Measurements from ENCODE around the gene RPH3AL.

Gene RPH3AL

DNA sequence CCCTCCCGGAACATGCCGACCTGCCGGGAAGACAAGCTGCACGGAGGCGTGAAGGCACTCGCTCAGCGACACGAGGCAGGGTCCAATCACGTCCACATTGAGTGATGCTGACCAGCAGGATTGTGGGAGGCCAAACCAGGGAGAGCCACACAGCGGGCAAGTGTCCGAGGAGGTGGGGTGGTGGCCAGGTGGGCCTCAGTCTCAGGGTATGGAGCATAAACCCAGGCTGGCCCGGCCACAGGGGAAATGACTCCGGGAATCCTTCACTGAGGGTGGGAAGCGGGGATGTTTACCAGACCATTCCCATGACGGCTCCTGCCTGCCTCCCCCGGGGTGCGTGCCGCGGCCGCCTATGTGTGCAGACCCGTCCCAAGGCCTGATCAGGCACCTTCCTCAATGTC is 62.5 kb downstream of the RPH3AL start:
- TF ChIP-seq MYC (IDR thresholded peaks at IDR 0.05; ENCODE audit: low read depth, low read length) (no peak), MAX (IDR thresholded peaks at IDR 0.05; ENCODE audit: low read depth, low read length) (no peak), POLR2A (IDR thresholded peaks at IDR 0.05; ENCODE audit: extremely low read depth, insufficient read length) (no peak)
- TF ChIP-seq, protein P1, sequence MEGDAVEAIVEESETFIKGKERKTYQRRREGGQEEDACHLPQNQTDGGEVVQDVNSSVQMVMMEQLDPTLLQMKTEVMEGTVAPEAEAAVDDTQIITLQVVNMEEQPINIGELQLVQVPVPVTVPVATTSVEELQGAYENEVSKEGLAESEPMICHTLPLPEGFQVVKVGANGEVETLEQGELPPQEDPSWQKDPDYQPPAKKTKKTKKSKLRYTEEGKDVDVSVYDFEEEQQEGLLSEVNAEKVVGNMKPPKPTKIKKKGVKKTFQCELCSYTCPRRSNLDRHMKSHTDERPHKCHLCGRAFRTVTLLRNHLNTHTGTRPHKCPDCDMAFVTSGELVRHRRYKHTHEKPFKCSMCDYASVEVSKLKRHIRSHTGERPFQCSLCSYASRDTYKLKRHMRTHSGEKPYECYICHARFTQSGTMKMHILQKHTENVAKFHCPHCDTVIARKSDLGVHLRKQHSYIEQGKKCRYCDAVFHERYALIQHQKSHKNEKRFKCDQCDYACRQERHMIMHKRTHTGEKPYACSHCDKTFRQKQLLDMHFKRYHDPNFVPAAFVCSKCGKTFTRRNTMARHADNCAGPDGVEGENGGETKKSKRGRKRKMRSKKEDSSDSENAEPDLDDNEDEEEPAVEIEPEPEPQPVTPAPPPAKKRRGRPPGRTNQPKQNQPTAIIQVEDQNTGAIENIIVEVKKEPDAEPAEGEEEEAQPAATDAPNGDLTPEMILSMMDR (IDR thresholded peaks at IDR 0.05; ENCODE audit: low read depth, low read length): no peak

GRCh38 chr17:289409-289808 is 63.2 kb downstream of the RPH3AL start:
- no peak overlapping the region for H3K4me3 ChIP-seq (ENCODE audit: low read depth, low read length)
- DNase-seq (ENCODE audit: low read depth): no peak
- TF ChIP-seq MYC (IDR thresholded peaks at IDR 0.05; ENCODE audit: low read depth, low read length) (no peak), POLR2A (IDR thresholded peaks at IDR 0.05; ENCODE audit: extremely low read depth, insufficient read length) (no peak), MAX (IDR thresholded peaks at IDR 0.05; ENCODE audit: low read depth, low read length) (no peak)
- TF ChIP-seq, protein P1 (IDR thresholded peaks at IDR 0.05; ENCODE audit: low read depth, low read length): no peak

More for the DNA sequence above, 62.5 kb downstream of the RPH3AL start:
- H3K4me3 ChIP-seq (ENCODE audit: low read depth, low read length): no peak overlapping the region
- DNase-seq (ENCODE audit: low read depth): no peak

DNA sequence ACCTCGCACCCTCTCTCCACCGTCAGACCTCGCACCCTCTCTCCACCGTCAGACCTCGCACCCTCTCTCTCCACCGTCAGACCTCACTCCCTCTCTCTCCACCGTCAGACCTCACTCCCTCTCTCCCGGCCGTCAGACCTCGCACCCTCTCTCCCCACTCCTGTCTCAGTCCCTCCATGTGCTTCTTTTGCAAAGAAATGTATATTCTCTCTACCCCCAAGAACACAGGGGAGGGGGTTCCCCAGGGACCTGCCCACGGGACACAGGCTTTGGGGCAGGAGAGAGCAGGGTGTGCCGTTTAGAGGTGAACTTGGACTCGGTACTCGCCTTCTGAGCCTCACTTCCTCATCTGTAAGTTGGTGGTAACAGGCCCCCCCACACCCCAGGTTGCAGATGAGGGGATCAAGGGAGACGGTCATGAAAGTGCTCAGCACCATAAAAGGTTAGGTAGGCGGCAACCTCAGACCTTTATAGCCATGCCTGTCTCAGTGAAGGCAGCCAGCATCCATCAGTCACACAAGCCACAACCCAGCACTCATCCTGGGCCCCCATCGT is 63.7 kb downstream of the RPH3AL start:
- TF ChIP-seq MAX (IDR thresholded peaks at IDR 0.05; ENCODE audit: low read depth, low read length): no peak
- no peak for TF ChIP-seq MYC (IDR thresholded peaks at IDR 0.05; ENCODE audit: low read depth, low read length)
- TF ChIP-seq, protein P1 (IDR thresholded peaks at IDR 0.05; ENCODE audit: low read depth, low read length): no peak
- no peak for TF ChIP-seq POLR2A (IDR thresholded peaks at IDR 0.05; ENCODE audit: extremely low read depth, insufficient read length)
- no peak overlapping the region for H3K4me3 ChIP-seq (ENCODE audit: low read depth, low read length)
- DNase-seq (ENCODE audit: low read depth): no peak

DNA sequence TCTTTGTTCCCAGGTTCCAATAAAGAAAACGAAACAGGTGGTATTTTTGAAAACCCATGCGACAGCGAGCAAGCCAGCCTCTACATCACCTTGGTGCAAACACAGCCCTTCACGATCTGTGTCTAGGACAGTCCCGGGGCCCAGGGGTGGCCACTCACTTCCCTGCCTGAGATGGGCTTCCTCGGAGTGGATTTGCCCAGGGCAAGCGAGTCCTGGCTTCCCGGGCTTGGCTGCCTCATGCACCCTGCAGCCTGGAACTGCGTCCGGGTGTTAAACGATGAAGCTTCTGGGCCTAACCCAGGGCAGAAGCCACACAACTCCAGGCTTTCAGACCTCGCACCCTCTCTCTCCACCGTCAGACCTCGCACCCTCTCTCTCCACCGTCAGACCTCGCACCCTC is 66.0 kb downstream of the RPH3AL start:
- no peak for DNase-seq (ENCODE audit: low read depth)
- TF ChIP-seq MYC (IDR thresholded peaks at IDR 0.05; ENCODE audit: low read depth, low read length) (no peak), MAX (IDR thresholded peaks at IDR 0.05; ENCODE audit: low read depth, low read length) (no peak), POLR2A (IDR thresholded peaks at IDR 0.05; ENCODE audit: extremely low read depth, insufficient read length) (no peak)
- TF ChIP-seq, protein P1 (IDR thresholded peaks at IDR 0.05; ENCODE audit: low read depth, low read length): no peak

DNA sequence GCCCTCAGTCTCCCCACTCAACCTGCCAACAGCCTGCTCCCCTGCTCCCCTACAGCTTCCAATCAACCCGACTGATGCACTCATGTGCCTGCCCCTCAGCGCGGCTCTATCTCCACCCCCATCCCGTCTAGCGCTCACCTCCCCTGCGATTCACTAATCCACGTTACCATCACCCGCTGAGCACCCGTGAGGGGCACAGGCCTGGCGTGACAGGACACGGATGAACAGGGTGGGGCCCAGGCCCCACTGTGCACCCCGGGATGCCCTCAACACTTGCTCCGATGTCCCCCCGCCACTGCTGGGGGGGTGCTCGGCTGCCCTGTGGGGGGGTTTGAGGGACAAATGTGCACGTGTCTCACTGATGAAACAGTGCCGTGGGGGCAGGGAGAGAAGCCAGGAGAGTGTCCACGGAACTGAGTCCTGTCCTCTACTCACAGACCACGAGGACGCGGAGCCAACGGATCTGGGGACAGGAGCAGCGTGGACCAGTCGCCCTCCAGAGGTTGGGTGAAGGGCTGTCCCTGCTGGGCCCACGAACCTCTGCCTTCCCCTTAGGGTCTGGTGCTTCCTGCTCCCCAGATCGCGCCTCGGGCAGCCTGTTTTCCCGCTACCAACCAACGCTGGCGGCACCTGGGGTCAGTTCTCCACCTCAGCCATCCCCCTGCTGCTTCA is 66.7 kb downstream of the RPH3AL start:
- no peak overlapping the region for H3K4me3 ChIP-seq (ENCODE audit: low read depth, low read length)
- TF ChIP-seq MAX (IDR thresholded peaks at IDR 0.05; ENCODE audit: low read depth, low read length) (no peak), POLR2A (IDR thresholded peaks at IDR 0.05; ENCODE audit: extremely low read depth, insufficient read length) (no peak), MYC (IDR thresholded peaks at IDR 0.05; ENCODE audit: low read depth, low read length) (no peak)
- TF ChIP-seq, protein P1 (IDR thresholded peaks at IDR 0.05; ENCODE audit: low read depth, low read length): no peak
- DNase-seq (ENCODE audit: low read depth): no peak

More for the DNA sequence above, 66.0 kb downstream of the RPH3AL start:
- no peak overlapping the region for H3K4me3 ChIP-seq (ENCODE audit: low read depth, low read length)

Measured in NB4 (cell line).